CD4-positive, alpha-beta T cell treated with Interleukin-12 subunit alpha and Interleukin-12 subunit beta, for 1 hour (primary cell): ENCODE data around the gene TBC1D22A.
"Not testable (repeated sequence)": the region's sequence is repeated elsewhere in the genome, so short reads cannot be mapped to it uniquely, and the experiment has no call there.

Experiments used
- DNase-seq: peaks from one replicate; pipeline ENCODE4 v3.0.0-alpha.2; 2020

TBC1D22A gene

GRCh38 chr22:47165338-47166032 lies 403.0 kb downstream of the TBC1D22A start:
- no peak for DNase-seq

GRCh38 chr22:47166033-47166404 lies 403.6 kb downstream of the TBC1D22A start:
- no peak for DNase-seq

GRCh38 chr22:47166446-47167016 lies 404.1 kb downstream of the TBC1D22A start:
- DNase-seq, result no peak

DNA sequence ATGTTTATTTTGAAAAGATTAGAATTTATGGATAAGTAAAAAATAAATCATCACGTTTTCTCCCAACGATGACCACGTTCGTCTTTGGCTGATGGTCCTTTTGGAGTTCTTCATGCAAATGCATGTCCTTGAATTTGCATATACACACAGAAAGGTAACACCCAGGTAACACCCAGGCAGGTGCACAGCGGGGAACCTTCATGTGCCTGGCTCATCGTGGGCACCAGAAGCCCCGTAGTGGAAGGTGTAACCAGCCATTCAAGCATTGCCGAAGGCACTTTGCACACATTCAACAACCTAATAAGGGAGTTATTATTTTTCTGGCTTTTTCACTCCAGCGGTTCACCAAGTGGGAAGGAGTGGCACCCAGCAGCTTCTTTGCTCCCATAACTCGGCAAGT lies 404.6 kb downstream of the TBC1D22A start:
- no peak for DNase-seq

DNA sequence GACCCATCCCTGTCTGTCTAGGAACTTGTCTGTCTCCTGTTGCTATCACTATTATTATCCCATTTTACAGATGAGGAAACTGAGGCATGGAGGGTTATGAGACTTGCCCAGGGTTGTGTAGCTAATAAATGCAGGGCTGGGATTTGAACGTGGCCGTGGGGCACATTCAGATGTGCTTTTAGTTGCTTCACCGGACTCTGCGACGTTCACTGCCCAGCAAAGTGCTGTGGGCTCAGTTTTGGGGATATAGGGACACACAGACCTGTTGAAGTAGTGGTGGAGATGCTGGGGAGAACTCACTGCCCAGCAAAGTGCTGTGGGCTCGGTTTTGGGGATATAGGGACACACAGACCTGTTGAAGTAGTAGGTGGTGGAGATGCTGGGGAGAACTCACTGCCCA lies 405.5 kb downstream of the TBC1D22A start:
- not testable (repeated sequence) for DNase-seq

DNA sequence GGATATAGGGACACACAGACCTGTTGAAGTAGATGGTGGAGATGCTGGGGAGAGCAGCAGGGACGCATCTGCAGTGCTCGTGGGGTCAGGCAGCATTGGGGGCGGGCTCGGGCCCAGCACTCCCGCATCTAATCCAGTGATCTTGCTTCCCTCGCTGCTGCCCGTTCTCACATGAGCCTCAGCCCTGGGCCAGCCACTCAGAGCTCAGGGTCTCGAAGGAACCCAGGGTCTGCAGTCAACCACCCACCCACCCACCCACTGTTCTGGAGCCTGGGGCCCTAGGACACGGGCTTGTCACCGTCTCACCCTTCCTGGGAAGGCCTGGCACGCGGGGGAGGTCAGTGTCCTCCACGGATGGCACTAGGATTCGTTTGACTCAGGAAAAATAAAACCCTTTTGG lies 406.0 kb downstream of the TBC1D22A start:
- no peak for DNase-seq

GRCh38 chr22:47168900-47169800 lies 406.7 kb downstream of the TBC1D22A start:
- DNase-seq, result no peak

- no peak for DNase-seq
Measured at GRCh38 chr22:47169801-47170140, 407.3 kb downstream of the TBC1D22A start.

GRCh38 chr22:47170511-47171440 lies 408.3 kb downstream of the TBC1D22A start:
- DNase-seq, result not testable (repeated sequence)

- DNase-seq, result no peak
Measured at GRCh38 chr22:47171441-47172221, 409.2 kb downstream of the TBC1D22A start.

- DNase-seq, result no peak
Measured at GRCh38 chr22:47172771-47173534, 410.5 kb downstream of the TBC1D22A start.

DNA sequence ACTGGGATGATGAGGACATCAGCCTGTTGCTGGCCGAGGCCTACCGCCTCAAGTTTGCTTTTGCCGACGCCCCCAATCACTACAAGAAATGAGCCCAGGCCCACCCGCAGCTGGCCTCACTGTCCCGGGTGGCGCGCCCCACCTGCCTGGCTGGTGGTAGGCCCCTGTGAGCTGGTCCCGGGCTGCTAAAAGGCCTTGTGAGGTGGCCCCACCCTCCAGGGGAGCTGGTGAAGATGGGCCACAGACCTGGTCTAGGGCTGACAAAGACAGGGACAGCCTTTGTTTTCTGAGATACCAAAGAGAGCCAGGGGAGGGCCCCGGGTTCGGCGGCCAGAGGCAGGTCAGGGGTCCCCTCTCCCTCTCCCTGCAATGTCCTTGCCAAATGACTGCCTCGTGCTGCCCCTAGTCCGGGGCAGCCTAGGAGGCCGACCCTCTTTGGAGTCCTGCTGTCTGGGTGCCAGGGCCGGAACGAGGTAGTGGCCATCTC lies 411.1 kb downstream of the TBC1D22A start:
- no peak for DNase-seq

DNA sequence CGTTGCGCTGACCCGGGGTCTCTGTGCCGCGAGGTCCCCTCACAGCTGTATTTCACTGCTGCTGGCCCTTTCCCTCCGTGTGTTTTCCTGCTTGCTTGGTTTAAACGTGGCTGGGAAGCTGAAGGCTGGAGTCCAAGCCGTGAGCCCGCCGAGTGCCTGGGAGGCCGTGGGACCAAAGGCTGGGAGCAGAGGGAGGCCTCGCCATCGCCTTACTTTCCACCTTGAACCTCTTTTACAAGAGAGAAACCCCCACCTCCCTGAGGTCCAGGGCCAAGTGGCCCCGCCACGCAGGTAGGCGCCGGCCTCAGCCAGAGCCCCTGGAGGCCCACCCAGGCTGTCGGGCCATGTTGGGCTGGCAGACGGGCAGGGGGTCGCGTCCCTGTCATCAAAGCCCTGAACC lies 411.6 kb downstream of the TBC1D22A start:
- DNase-seq, result no peak

DNA sequence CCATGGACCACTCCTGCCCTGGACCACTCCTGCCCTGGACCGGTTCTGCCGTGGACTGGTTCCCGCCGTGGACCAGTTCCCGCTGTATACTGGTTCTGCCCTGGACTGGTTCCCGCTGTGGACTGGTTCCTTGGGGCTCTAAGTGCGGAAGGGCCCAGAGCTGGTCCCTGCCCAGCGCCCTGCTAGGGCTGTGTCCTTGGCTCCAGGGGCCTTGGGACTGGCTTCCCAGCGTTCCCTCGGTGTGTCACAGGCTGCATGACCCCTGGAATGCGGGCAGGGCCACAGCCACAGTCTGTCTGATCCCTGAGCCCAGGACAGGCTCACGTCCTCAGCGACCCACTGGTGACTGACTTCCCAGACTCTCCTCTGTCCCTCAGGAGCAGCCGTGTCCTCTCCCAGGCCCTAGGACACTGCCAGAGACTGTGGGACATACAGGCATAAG lies 412.2 kb downstream of the TBC1D22A start:
- DNase-seq, result no peak

- DNase-seq, result no peak
Measured at GRCh38 chr22:47175151-47176025, 412.9 kb downstream of the TBC1D22A start.

GRCh38 chr22:47176026-47176389 lies 413.6 kb downstream of the TBC1D22A start:
- no peak for DNase-seq

DNA sequence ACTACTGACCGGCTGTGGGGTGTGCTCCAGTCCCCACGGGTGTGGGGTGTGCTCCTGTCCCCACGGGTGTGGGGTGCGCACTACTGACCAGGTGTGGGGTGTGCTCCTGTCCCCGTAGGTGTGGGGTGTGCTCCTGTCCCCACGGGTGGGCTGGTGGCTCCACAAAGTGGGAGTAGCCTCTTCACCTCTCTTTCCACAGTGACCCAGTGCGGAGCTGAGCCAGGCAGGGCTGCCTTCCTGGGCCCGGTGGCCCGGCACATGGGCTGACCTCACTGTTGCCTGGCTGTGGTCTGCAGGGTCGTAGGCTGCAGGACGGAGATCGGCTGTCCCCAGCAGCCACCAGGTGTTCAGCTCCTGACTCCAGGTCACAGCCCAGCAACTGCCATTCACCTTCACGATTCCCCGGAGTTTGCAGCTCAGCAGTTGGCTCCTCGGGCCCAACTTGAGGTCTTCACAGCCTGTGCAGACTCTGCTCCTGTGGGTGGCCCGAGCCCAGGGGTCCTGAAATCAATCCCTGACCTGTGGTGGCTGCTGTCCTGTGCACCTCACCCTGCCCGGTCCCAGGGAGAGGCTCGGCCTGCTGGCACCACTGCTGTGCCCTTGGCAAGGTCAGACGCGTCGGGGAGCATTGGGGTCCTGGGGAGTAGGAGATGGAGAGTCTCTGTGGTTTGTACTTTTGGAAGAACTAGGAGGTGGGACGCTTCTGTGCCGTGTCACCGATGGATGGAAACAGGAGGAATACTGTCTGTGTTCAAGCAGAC lies 414.3 kb downstream of the TBC1D22A start:
- DNase-seq, result no peak

GRCh38 chr22:47177334-47177815 lies 414.9 kb downstream of the TBC1D22A start:
- no peak for DNase-seq

- no peak for DNase-seq
Measured at GRCh38 chr22:47178339-47178738, 415.9 kb downstream of the TBC1D22A start.
